GM19099 (cell line): ENCODE measurements around the gene AURKA.
A peak's percentile ranks its signal among the peaks of the same experiment; 100 is the strongest.

Source experiments
- POLR2A ChIP-seq: IDR thresholded peaks from 3 replicates; pipeline ENCODE4 v1.6.1; 2011; ENCODE audit warnings: low read depth; ENCODE audit not compliant: insufficient read length; ENCODE audit errors: extremely low read depth

AURKA gene

DNA sequence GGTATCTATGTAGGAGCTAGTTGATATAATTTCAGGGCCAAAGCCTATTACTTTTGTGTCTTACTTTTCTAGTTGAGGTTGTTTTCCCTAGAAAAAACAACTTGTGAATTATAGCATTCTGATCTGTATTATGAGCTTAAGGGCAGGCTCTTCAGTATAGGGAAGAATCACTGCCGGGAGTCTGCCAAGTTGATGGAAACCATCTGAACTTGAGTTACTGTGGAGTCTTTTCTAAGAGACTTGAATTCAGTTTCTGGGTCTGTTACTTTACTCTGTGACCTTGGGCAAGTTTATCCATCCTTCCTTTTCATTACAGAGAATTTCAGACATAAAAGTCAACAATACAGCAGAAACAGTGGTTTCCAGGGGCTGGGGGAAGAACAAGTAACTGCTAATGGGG, 17.9 kb upstream of the AURKA start:
- no peak for TF ChIP-seq POLR2A

DNA sequence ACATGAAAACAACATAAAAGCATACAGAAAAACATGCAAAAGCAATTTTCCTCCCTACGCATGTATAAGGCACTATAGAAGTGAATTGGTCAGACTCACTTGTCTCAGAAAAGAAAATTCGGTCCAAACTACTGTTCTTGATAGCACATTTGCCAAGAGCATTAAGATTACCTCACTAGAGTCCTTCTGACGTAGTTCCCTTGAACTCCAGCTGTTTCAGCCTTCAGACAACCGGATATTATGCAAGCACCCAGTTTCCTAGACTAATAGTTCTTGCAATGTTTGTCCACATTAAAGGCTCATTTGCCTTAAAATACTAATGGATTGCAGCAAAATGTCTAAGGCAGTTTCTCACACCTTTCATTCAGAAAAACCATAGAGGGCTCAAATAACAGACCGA, 17.5 kb upstream of the AURKA start:
- no peak for TF ChIP-seq POLR2A

DNA sequence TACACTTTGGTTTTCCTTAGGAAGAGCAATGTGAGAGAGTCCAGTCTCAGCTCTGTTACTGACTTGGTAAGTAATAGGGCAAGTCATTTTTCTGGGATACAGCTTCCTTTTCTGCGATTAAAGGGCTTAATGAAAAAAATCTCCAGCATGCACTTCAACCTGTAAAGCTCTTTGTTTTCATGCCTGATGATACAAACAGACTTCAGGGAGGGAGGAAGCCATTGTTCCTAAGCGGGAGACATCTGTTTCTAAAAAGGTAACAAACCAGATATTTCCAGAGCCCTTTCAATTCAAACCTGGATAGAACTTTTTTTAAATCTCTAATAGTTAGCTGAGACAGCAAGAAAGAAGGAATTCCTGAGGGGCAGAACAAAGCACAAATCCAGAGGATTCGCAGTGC, 14.9 kb upstream of the AURKA start:
- TF ChIP-seq POLR2A, result no peak

DNA sequence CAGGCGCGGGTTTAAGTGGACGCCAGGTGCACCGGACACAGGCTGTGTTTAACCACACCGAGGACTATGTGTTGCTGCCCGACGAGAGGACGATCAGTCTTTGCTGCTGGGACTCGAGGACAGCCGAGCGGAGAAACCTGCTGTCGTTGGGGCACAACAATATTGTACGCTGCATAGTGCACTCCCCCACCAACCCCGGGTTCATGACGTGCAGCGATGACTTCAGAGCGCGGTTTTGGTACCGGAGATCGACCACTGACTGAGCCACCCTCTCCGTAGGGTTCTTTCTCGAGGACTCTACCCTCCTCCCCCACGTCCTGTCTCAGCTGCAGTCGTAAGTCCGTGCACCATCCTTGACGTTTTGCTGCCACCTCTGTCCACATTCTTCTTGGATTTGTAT, 11.4 kb upstream of the AURKA start:
- no peak for TF ChIP-seq POLR2A

DNA sequence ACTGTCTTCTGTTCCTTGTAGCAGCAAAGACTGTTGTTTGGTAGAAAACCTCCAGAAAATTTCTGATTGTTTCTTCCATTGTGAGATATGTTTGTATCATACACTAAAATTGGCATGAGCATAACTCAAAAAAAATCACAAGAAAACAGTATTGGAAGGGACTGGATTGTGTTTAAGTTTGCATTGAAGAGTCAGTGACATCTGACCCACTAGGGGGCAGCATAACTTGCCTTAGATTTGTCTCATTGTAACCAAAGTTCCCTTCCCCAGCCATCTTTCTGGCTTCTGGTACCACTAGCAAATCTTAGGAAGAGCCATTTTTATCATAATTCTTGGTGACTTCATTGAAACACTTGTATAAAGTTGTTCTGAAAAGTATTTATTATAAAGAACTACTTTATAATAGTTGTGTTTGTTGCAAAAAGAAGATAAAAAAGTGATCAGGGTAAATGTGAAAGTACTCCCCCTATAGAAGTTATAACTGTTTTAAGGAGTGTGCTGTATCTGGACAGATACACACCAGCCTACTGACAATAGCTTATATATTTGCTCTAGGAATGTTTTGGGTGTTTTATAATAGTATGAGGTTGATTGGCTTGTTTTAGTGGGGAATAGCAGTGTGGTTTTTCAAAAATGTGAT, 8.1 kb upstream of the AURKA start:
- TF ChIP-seq POLR2A, result no peak

DNA sequence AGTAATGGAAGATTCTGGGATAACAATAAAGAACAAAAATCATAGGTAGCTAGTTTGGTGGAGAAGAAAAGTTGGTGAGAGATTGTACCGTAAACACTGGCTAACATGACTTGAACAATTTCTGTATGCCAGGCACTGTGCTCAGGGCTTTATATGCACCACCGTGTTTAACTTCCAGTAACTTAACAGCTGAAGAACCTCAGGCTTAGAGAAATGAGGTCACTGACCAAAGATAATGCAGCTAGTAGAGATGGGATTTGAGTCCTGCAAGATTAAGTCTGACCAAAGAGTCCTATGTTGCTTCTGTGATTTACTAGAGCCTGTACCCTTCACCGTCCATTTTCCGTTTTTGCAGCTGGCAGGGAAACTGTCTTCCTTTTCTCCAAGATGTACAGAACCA, 3.2 kb upstream of the AURKA start:
- TF ChIP-seq POLR2A, result no peak

DNA sequence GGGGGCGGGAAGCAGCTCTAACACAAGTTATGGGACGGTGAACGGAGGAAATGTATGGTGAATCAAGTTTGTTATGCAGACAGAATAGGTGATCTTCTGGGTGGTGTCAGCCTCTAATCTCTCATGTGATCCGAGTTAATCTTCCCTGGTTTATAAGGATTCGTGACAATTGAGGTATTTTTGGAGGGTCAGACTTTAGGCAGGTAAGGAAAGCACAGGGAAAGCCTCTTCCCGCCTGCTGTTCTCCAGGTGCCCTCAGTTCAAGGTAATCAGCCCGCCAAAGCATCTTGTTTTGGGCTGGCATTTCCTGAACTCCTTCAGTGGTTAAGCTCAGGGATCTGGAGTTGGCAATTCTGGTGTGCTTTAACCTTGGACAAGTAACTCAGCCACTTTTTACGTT, 1.6 kb upstream of the AURKA start:
- no peak for TF ChIP-seq POLR2A

DNA sequence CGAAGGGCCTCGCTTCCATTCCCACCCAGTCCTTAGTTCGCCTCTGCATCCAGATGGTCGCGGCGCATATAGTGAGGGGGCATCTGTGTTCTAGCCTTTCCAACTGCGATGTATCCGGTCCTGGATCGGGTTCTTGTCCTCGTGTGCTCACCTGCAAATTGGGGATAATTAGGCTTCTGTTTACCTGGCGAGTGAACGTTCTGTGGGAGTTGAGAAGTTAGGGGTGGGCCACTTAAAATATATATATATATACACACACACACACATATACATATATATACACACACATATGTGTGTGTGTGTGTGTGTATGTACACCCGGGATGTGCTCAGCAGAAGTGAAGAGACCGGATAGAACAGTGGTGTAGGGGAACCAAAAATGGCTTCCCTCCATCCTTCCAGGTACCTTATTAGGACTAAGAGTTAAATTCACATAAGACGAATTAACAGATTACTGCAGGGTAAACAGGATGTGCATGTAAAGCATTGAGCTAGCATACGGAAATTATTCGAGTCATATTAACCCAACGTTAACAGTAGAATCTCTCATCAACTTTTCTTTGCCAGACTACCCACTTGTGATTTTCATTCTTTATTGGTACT, 967 bp upstream of the AURKA start:
- no peak for TF ChIP-seq POLR2A

DNA sequence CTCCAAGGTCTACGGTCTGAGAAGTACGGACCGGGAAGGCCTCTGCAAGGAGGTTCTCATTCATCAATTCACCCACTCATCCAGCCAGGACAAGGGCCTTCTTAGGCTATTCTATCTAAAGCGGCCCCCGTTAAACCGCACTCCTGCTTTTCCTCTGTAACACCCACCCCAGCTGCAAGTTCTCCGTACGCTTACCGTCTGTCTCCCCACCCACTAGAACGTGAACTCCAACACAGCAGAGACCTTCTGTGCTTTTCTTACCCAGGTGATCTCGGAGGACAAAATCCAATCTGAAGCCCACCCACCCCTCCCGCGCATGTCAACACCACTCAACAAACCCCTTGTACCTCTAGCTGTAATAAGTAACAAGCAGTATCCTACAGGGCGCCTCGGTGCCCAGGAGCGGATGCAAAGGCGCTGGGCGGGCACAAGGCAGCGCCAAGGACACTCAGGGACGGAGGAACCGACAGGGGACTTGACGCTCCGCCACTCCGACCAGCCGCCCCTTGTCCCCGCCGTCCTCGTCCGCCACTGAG, 351 bp downstream of the AURKA start:
- no peak for TF ChIP-seq POLR2A

DNA sequence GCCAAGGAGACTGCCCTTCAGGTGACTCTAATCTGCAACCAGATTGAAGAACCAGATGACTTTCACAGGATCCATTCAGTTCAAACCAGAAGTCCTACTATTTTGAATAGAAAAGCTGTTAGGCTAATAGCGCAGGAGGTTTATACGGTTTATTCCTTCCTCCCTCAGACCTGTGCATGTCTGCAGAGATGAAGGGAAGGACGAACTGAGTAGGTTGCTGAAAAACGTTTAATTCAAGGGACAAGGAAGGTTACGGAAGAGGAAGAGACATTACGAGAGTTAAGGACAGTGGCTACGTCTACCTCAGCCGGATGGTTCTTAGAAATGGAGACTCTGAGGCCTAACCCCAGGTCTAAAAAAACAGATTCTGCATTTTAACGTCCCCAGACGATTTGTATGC, 978 bp downstream of the AURKA start:
- TF ChIP-seq POLR2A, result peak; percentile 41

DNA sequence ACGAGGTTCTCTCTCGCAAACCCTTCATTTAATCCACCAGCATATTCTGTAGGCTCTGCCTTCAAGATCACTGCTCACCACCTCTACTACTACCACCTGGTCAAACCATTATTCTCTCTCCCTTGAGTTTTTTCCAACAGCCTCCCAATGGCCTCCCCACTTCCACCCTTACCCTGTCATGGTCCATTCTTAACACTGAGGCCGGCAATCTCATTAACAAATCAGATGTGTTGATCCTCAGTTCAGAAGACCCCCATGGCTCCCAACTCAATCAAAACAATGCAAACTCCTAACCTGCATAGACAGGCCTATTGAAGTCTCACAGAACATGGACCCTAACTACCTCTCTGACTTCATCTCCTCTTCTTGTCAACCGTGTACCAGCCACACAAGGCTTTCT, 2.2 kb downstream of the AURKA start:
- no peak for TF ChIP-seq POLR2A

DNA sequence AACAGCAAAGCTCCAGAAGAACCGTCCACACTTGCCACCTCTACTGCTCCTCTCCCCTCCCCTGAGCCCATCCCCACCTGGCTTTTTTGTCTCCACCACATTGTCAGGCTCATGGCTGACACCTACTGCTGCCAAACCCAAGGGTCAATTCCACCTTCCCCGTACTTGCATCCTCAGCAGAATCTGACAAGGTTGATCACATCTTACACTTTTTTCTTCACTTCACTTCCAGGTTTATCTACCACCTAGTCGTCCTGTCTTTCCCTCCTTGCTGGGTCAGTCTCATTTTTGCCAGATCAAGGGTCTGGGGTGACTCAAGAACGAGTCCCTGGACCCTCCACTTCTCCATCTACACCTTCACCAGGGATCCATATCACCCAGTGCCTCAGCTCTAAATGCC, 3.1 kb downstream of the AURKA start:
- TF ChIP-seq POLR2A, result no peak

DNA sequence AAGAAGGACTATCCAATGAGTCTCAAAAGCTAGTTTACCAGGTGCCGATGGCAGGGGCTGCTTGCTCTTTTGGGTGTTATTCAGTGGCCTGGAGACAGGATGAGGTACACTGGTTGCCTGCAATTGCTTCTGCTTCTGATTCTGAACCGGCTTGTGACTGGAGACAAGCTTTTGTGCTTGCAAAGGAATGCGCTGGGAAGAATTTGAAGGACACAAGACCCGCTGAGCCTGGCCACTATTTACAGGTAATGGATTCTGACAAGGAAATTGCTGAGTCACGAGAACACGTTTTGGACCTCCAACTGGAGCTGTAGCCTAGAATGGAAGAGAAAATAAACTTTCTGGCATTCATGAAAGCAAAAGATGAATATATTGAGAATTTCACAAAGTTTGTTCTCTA, 5.8 kb downstream of the AURKA start:
- no peak for TF ChIP-seq POLR2A

DNA sequence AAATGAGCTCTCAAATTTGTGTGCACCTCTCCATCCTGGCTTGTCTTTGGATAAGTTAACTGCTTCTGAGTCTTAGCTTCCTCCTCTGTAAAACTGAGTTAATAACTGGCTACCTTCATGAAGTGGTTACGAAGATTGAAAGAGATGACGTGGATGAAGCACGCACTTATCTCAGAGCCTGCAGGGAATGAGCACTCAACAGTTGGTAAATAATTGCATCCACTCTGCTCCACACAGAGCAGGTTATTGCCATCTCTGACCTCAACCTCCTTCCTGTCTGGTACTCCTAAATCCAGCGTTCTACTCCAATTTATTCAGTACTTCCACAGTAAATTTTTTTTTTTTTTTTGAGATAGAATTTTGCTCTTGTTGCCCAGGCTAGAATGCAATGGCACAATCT, 6.9 kb downstream of the AURKA start:
- no peak for TF ChIP-seq POLR2A

DNA sequence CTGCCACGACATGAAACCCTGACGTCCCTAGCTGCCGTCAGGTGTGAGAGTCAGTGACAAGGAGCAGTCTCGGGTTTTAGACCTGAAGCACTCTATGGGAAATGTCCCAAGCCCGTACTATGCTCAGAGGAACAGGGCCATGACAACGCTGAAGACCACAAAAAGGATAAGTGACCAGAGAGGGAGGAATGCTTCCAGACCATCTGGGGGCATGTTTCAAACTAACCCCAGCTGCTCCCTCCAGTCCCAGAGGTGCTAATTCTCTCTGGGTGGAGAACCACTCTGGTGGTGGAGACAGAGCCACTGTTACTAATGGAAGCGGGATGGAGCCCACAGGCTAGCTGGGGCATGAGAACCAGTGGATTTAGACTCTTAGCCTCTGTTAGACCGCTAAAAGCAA, 8.7 kb downstream of the AURKA start:
- TF ChIP-seq POLR2A, result no peak

DNA sequence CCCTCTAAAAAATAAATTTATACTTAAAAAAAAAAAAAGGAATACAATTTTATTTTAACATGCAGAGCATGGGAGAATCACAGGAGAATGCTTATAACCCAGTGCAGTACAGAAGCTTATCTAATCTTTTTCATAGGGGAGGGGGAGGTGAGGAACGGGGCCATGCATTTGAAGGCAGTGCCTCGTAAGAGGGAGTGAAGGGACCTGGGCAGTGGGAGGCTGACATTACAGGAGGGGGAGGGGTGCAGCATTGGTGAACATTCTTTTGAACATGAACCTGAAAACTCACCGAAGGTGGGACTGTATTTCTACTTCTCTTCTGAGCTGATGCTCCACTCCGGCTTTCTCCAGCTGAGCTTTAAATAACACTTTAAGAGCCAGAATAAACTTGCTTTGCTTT, 9.3 kb downstream of the AURKA start:
- no peak for TF ChIP-seq POLR2A

DNA sequence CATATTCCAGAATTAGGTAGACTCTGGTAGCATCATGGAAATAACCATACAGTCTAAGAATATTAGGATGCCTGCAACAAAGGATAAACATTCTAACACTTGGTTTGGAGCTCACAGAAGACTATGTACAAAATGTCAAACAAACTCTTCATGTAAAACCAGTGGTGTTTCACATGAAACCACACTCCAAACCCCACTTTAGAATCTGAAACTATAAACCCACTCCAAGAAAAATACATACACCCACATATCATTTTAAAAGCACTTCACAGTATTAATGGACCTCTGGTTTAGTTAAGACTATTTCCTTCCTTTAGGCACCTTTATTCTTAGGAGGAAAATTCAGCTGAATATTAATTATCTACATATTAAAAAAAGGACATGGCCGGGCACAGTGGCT, 10.5 kb downstream of the AURKA start:
- TF ChIP-seq POLR2A, result no peak

DNA sequence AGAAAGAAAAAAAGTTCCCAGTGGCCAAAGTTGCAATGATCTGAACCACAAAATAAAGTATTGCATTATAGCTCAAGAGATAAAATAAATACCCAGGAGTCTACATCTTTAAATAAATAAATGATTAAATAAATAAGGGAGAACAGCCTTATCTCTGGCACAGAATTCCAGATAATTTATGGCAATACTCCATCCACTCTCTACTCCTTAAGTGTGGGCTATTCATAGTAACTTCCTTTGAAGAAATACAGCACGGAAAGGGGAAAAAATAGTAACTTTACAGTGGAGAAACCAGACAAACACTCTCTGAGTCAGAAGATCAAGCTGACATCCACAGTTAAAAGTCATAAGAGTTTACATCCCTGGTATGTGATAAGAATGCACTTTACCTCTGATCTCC, 11.6 kb downstream of the AURKA start:
- no peak for TF ChIP-seq POLR2A

DNA sequence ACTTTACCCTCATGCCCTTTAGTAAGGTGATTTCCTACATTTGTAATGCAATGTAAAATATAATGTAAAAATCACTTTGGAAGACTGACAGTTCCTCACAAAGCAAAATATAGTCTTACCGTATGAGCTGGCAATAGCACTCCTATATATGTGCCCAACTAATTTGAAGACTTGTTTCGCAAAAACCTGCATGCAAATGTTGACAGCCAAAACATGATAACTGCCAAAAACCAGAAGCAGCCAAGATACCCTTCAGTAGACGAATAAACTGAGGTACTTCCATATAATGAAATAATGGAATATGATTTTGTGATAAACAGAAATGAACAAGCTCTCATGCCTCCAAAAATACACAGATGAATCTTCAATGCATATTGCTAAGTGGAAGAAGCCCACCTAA, 13.6 kb downstream of the AURKA start:
- no peak for TF ChIP-seq POLR2A
